Type B pancreatic cell (in vitro differentiated cells): ENCODE results near the gene CIAO2A. TPM values are rescaled to one million over a fixed set of nuclear protein-coding genes. Genes with fewer than 3 reads are reported as not detected.

Experiments
- DNase-seq: peaks from one replicate; pipeline ENCODE4 v3.0.0; 2021; ENCODE audit warnings: mixed read lengths; ENCODE audit not compliant: unreplicated experiment; ENCODE audit errors: extremely low spot score
- H3K27ac Mint-ChIP-seq: 2 replicates; pipeline ENCODE4 v1.8.0; 2021; ENCODE audit warnings: mild to moderate bottlenecking, mixed read lengths
- H3K27me3 Mint-ChIP-seq: 2 replicates; pipeline ENCODE4 v1.8.0; 2021; ENCODE audit warnings: mixed read lengths
- H3K36me3 Mint-ChIP-seq: 2 replicates; pipeline ENCODE4 v1.8.0; 2021; ENCODE audit warnings: mixed read lengths
- H3K4me1 Mint-ChIP-seq: one replicate; pipeline ENCODE4 v1.8.0; 2021; ENCODE audit warnings: mixed read lengths; ENCODE audit not compliant: unreplicated experiment
- H3K4me3 Mint-ChIP-seq: 2 replicates; pipeline ENCODE4 v1.8.0; 2021; ENCODE audit warnings: mild to moderate bottlenecking, mixed read lengths
- H3K9me3 Mint-ChIP-seq: 2 replicates; pipeline ENCODE4 v1.8.0; 2021; ENCODE audit warnings: mixed read lengths
- total RNA-seq: library from RNA; stranded (reverse); gene quantifications from 2 replicates; pipeline ENCODE4 v1.2.1, GENCODE V29; 2021; ENCODE audit warnings: low replicate concordance
- TF ChIP-seq, protein P1 (sequence below): fragments of 200-600 bp; sonication (generic); conservative IDR thresholded peaks from 2 replicates; pipeline ENCODE4 v1.5.0; 2021; ENCODE audit warnings: antibody characterized with exemption, mild to moderate bottlenecking

The CIAO2A gene
- total RNA-seq, 1 donor from 2014 or later = 69.7 TPM

DNA sequence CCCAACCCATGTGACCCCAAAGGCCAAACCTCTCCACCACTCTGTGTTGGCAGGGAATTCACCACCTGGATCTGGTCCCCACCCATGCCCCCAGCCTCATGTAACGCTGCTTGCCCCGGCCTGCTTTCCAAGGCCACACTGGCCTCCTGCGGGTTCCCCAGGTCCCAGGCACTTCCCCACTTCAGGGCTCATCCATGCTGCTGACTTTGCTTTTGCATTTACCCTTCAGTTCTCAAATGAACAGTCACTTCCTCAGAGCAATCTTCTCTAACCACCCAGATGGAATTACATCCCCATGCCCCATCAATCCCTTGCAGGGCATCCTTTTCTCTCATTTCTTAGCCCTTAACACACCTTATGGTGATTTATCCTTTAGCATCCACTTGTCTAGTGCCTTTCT is 56.5 kb downstream of the CIAO2A start:
- Mint-ChIP-seq H3K27ac (no peak overlapping the region), H3K36me3 (no peaks in the 10 kb centered on the region), H3K4me3 (no peak overlapping the region), H3K4me1 (peaks cover 3% of the 10 kb centered on the region), H3K27me3 (no peaks in the 10 kb centered on the region), H3K9me3 (no peaks in the 10 kb centered on the region)
- DNase-seq = no peak
- TF ChIP-seq, protein P1, sequence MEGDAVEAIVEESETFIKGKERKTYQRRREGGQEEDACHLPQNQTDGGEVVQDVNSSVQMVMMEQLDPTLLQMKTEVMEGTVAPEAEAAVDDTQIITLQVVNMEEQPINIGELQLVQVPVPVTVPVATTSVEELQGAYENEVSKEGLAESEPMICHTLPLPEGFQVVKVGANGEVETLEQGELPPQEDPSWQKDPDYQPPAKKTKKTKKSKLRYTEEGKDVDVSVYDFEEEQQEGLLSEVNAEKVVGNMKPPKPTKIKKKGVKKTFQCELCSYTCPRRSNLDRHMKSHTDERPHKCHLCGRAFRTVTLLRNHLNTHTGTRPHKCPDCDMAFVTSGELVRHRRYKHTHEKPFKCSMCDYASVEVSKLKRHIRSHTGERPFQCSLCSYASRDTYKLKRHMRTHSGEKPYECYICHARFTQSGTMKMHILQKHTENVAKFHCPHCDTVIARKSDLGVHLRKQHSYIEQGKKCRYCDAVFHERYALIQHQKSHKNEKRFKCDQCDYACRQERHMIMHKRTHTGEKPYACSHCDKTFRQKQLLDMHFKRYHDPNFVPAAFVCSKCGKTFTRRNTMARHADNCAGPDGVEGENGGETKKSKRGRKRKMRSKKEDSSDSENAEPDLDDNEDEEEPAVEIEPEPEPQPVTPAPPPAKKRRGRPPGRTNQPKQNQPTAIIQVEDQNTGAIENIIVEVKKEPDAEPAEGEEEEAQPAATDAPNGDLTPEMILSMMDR = no peak

DNA sequence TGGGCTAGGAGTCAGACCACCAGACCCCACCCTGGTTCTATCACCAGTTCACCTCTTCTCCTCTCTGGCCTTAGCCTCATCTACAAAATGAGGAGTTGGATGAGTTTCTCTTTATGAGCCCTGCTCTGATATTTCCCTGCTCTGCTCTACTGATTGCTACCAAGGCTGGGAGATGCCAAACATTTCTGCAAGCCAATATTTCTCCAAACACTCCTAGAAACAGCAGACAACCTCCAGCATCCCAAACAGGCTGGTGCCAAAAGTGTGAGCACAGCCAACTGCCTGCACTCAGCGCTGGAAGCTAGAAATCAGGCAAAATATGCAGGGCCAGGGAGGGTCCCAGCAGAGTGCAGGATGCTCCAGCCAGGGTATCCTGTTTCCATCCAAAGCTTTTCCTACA is 58.1 kb downstream of the CIAO2A start:
- no peak for DNase-seq
- no peaks in the 10 kb centered on the region for H3K36me3 Mint-ChIP-seq
- no peak overlapping the region for H3K27ac Mint-ChIP-seq
- H3K4me1 Mint-ChIP-seq = peaks cover 6% of the 10 kb centered on the region
- H3K27me3 Mint-ChIP-seq = no peaks in the 10 kb centered on the region
- TF ChIP-seq, protein P1 = no peak
- no peak overlapping the region for H3K4me3 Mint-ChIP-seq
- H3K9me3 Mint-ChIP-seq = no peaks in the 10 kb centered on the region

DNA sequence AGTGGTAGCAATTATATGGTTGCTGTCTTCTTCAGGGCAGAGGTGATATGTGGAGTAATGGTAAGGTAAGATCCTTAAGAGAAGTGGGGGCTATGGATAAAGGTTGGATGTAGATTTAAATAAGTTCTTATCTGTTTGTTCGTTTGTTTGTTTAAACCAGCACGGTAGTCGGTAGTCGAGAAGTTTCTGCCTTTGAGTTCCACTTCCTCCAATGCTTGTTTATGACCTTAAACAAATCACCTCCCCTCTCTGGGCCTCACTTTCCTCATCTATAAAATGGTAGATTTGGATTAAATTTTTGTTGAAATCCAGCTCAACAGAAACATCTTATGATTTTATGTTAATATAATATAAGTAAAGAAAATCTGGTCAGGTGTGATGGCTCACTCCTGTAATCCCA is 59.1 kb downstream of the CIAO2A start:
- Mint-ChIP-seq H3K27ac (no peak overlapping the region), H3K27me3 (no peaks in the 10 kb centered on the region), H3K36me3 (no peaks in the 10 kb centered on the region), H3K9me3 (no peaks in the 10 kb centered on the region), H3K4me3 (no peak overlapping the region), H3K4me1 (peaks cover 7% of the 10 kb centered on the region)
- TF ChIP-seq, protein P1 = no peak
- DNase-seq = no peak

DNA sequence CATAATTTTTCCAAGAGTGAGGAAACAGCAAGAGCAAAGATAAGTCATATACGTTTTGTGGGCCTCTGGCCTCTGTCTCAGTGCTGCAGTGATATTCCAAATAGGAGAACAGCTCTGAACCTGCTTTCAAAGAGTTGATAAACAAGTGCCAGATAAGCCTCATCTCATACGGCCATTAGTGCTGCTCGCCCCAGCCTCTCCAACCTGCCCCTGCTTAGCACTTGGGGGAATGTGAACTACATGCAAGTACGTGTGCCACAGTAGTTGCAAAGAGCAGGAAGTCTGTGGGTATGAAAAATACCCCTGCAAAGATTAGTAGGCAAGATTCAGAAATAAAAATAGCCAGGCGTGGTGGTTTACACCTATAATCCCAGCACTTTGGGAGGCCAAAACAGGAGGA is 61.3 kb downstream of the CIAO2A start:
- Mint-ChIP-seq H3K27ac (peak overlapping the region; percentile 14), H3K36me3 (no peaks in the 10 kb centered on the region)

DNA sequence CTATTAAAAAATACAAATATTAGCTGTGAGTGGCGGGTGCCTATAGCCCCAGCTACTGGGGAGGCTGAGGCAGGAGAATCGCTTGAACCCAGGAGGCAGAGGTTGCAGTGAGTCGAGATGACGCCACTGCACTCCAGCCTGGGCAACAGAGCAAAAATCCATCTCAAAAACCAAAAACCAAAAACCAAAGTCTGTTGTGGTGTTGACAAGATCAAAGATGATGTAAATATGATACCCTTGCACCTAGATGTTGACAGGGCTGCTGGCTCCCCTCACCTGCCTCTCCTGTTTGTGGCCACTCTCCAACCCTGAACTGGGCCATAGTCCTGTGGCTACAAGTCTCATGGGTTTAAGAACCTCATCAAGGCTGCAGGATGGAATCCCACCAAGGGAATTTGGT is 63.5 kb downstream of the CIAO2A start:
- H3K36me3 Mint-ChIP-seq = no peaks in the 10 kb centered on the region
- no peak overlapping the region for H3K4me3 Mint-ChIP-seq

More for the DNA sequence above, 61.3 kb downstream of the CIAO2A start:
- TF ChIP-seq, protein P1 = no peak
- Mint-ChIP-seq H3K27me3 (no peaks in the 10 kb centered on the region), H3K4me1 (peaks cover 17% of the 10 kb centered on the region), H3K9me3 (no peaks in the 10 kb centered on the region), H3K4me3 (no peak overlapping the region)
- DNase-seq = no peak

More for the DNA sequence above, 63.5 kb downstream of the CIAO2A start:
- no peaks in the 10 kb centered on the region for H3K27me3 Mint-ChIP-seq
- TF ChIP-seq, protein P1 = no peak
- peaks cover 17% of the 10 kb centered on the region for H3K4me1 Mint-ChIP-seq
- no peaks in the 10 kb centered on the region for H3K9me3 Mint-ChIP-seq
- no peak for DNase-seq
- no peak overlapping the region for H3K27ac Mint-ChIP-seq
